Measurements from ENCODE around the gene TAS2R40.

GRCh38 chr7:143203386-143203785 is 18.5 kb upstream of the TAS2R40 start:
- TF ChIP-seq SP1 (IDR thresholded peaks at IDR 0.05; ENCODE audit: low read depth, low read length) (no peak), POLR2A (IDR thresholded peaks at IDR 0.05; ENCODE audit: low read depth, low read length) (no peak), EZH2 (IDR thresholded peaks at IDR 0.05; ENCODE audit: borderline replicate concordance, control insufficient read depth, low read depth, low read length) (no peak), CTCF (IDR thresholded peaks at IDR 0.05 in 2 of 3, conservative IDR thresholded peaks at IDR 0.05 in 1 of 3; ENCODE audit: control insufficient read depth in 2 of 3, extremely low read depth in 1 of 3, insufficient read depth in 1 of 3, low read depth in 3 of 3, low read length in 3 of 3) (no peak), NRF1 (conservative IDR thresholded peaks at IDR 0.05; ENCODE audit: low read depth, low read length) (no peak), ZBED1 (IDR thresholded peaks at IDR 0.05; ENCODE audit: borderline replicate concordance) (no peak), GABPA (IDR thresholded peaks at IDR 0.05; ENCODE audit: low read depth) (no peak), SMC3 (IDR thresholded peaks at IDR 0.05; ENCODE audit: borderline replicate concordance, low read length) (no peak)
